B cell (primary cell): ENCODE data around the gene EIF3A. TPM values are rescaled to one million over a fixed set of nuclear protein-coding genes. Genes with fewer than 3 reads are reported as not detected.
A peak's percentile ranks its signal among the peaks of the same experiment; 100 is the strongest.

Experiments
- ATAC-seq: fragments of 200-7000 bp; cut with Tn5 transposase; one replicate; pipeline ENCODE4 v1.10.0; 2021; ENCODE audit warnings: low read depth, mild to moderate bottlenecking, moderate number of reproducible peaks, moderate library complexity
- CTCF ChIA-PET: fragments of 350-600 bp; sonication (Branson Sonifier 250); formaldehyde crosslinking; loops from one replicate; lab custom pipeline; 2021; ENCODE audit warnings: antibody characterized with exemption, inconsistent platforms; lab: Charles Lee
- POLR2A ChIA-PET: fragments of 350-600 bp; sonication (Branson Sonifier 250); formaldehyde crosslinking; loops from one replicate; lab custom pipeline; 2021; ENCODE audit warnings: antibody characterized with exemption; lab: Charles Lee
- DNase-seq: peaks from one replicate; pipeline ENCODE4 v3.0.0; 2013
- H2AFZ ChIP-seq: 2 replicates; pipeline ENCODE4 v1.6.1; 2012; ENCODE audit warnings: mild to moderate bottlenecking, low read depth, low read length; ENCODE audit not compliant: insufficient read depth, poor library complexity, severe bottlenecking
- H3K27ac ChIP-seq, 2 donors: 1 replicate in 1 of 2; 2 replicates in 1 of 2; pipeline ENCODE4 v1.5.1; 2012 to 2013; ENCODE audit warnings: low read length in 2 of 2, mild to moderate bottlenecking in 2 of 2, moderate library complexity in 1 of 2
- H3K27me3 ChIP-seq, 4 experiments: fragments of 200-600 bp in 1 of 4; sonication (generic) in 1 of 4; replicated peaks in 1 of 4; 1 replicate in 2 of 4; 2 replicates in 2 of 4; pipeline versions ENCODE4 v1.6.1 to v1.7.0; 2013 to 2016; ENCODE audit warnings: low read length in 3 of 4, mild to moderate bottlenecking in 2 of 4, mixed read lengths in 1 of 4, moderate library complexity in 1 of 4; ENCODE audit not compliant: insufficient read depth in 4 of 4, control insufficient read depth in 3 of 4; ENCODE audit errors: control extremely low read depth in 1 of 4
- H3K36me3 ChIP-seq, 2 experiments: replicated peaks in 1 of 2; 1 replicate in 1 of 2; 2 replicates in 1 of 2; pipeline versions ENCODE4 v1.6.1 to v1.7.1; 2013; ENCODE audit warnings: low read length in 1 of 2; ENCODE audit not compliant: insufficient read depth in 2 of 2, control insufficient read depth in 1 of 2; ENCODE audit errors: control extremely low read depth in 1 of 2, extremely low read depth in 1 of 2
- H3K4me1 ChIP-seq, 2 donors: fragments of 200-600 bp in 1 of 2; sonication (generic) in 1 of 2; 1 replicate in 1 of 2; 2 replicates in 1 of 2; pipeline versions ENCODE4 v1.5.1 to v1.6.1; 2013 to 2017; ENCODE audit warnings: low read length in 2 of 2; ENCODE audit not compliant: control insufficient read depth in 2 of 2, insufficient read depth in 2 of 2
- H3K4me2 ChIP-seq: replicated peaks from 2 replicates; pipeline ENCODE3; 2012; ENCODE audit warnings: mild to moderate bottlenecking, low read depth, low read length; ENCODE audit not compliant: poor library complexity, severe bottlenecking
- H3K4me3 ChIP-seq, 5 experiments: fragments of 200-600 bp in 1 of 5; sonication (generic) in 1 of 5; 1 replicate in 3 of 5; 2 replicates in 2 of 5; pipeline versions ENCODE4 v1.5.1 to v1.7.0; 2011 to 2016; ENCODE audit warnings: low read length in 4 of 5, mild to moderate bottlenecking in 4 of 5, low read depth in 2 of 5, control low read depth in 1 of 5, moderate library complexity in 1 of 5; ENCODE audit not compliant: insufficient read depth in 1 of 5; ENCODE audit errors: control extremely low read depth in 1 of 5, extremely low read depth in 1 of 5
- H3K79me2 ChIP-seq: fragments of 200-600 bp; sonication (generic); one replicate; pipeline ENCODE4 v1.6.0; 2016; ENCODE audit warnings: low read length; ENCODE audit not compliant: control insufficient read depth, insufficient read depth
- H3K9ac ChIP-seq: fragments of 200-600 bp; sonication (generic); 2 replicates; pipeline ENCODE4 v1.6.1; 2017; ENCODE audit warnings: mild to moderate bottlenecking, low read length, moderate library complexity
- H3K9me3 ChIP-seq, 3 donors: one replicate each; pipeline versions ENCODE4 v1.6.1 to v1.7.1; 2013; ENCODE audit warnings: low read length in 2 of 3; ENCODE audit not compliant: control insufficient read depth in 2 of 3, insufficient read depth in 1 of 3; ENCODE audit errors: control extremely low read depth in 1 of 3
- H4K20me1 ChIP-seq: 2 replicates; pipeline ENCODE4 v1.6.0; 2012; ENCODE audit warnings: mild to moderate bottlenecking, low read length; ENCODE audit not compliant: insufficient read depth, control insufficient read depth, poor library complexity, severe bottlenecking
- H3K27ac Mint-ChIP-seq: one replicate; pipeline ENCODE4 v1.8.0; 2021; ENCODE audit warnings: mixed read lengths
- H3K27me3 Mint-ChIP-seq: one replicate; pipeline ENCODE4 v1.8.0; 2021; ENCODE audit warnings: mixed read lengths
- H3K4me1 Mint-ChIP-seq: one replicate; pipeline ENCODE4 v1.8.0; 2021; ENCODE audit warnings: mixed read lengths
- H3K4me3 Mint-ChIP-seq: one replicate; pipeline ENCODE4 v1.8.0; 2021; ENCODE audit warnings: mixed read lengths
- H3K9me3 Mint-ChIP-seq: one replicate; pipeline ENCODE4 v1.8.0; 2022; ENCODE audit warnings: mixed read lengths; ENCODE audit not compliant: insufficient read depth
- EZH2 ChIP-seq: IDR thresholded peaks from 2 replicates; pipeline ENCODE4 v1.6.1; 2012; ENCODE audit warnings: borderline replicate concordance, low read depth, mild to moderate bottlenecking, moderate library complexity, low read length; ENCODE audit not compliant: insufficient read depth, poor library complexity, severe bottlenecking
- WGBS: methylation state at CpG from one replicate; pipeline ENCODE4 v1.1.5; 2013; ENCODE audit warnings: missing lambda C conversion rate; ENCODE audit not compliant: insufficient coverage; 5-methylcytosine and 5-hydroxymethylcytosine counted together
- intact Hi-C: fragments of 100-400 bp; cut with micrococcal nuclease; formaldehyde crosslinking; loops from one replicate; pipeline ENCODE4 v1.10.0; 2022
- polyA plus RNA-seq: library from polyadenylated mRNA; depleted of rRNA; stranded (reverse); fragments of >200 nt; gene quantifications from 2 replicates; pipeline ENCODE4 v1.2.3, GENCODE V29; 2012
- total RNA-seq, 2 donors: library from RNA; stranded (reverse); fragments of 120-200 nt in 1 of 2; gene quantifications; 1 replicate in 1 of 2; 2 replicates in 1 of 2; pipeline versions ENCODE4 v1.2.3 to v1.2.4, GENCODE V29; 2013 to 2022
- TF ChIP-seq, protein P1 (sequence below): fragments of 200-600 bp; IDR thresholded peaks from one replicate; pipeline ENCODE4 v1.8.0; 2022; ENCODE audit warnings: antibody characterized with exemption, mild to moderate bottlenecking

The EIF3A gene
- total and polyA plus RNA-seq, 2 donors (not counting 1 experiment from before 2014, with no cell fraction given) = 8.8 to 94.5 TPM

- H3K27me3 ChIP-seq = peaks cover 0 to 35% (median 8%) of the 10 kb centered on the region in 4 experiments
- peaks cover 2 to 12% of the 10 kb centered on the region in 2 experiments for H3K36me3 ChIP-seq
- TF ChIP-seq EZH2 = no peak
- TF ChIP-seq, protein P1, sequence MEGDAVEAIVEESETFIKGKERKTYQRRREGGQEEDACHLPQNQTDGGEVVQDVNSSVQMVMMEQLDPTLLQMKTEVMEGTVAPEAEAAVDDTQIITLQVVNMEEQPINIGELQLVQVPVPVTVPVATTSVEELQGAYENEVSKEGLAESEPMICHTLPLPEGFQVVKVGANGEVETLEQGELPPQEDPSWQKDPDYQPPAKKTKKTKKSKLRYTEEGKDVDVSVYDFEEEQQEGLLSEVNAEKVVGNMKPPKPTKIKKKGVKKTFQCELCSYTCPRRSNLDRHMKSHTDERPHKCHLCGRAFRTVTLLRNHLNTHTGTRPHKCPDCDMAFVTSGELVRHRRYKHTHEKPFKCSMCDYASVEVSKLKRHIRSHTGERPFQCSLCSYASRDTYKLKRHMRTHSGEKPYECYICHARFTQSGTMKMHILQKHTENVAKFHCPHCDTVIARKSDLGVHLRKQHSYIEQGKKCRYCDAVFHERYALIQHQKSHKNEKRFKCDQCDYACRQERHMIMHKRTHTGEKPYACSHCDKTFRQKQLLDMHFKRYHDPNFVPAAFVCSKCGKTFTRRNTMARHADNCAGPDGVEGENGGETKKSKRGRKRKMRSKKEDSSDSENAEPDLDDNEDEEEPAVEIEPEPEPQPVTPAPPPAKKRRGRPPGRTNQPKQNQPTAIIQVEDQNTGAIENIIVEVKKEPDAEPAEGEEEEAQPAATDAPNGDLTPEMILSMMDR = no peak
- peak within 1 kb of the TSS; percentile 53 for H2AFZ ChIP-seq
- peak within 1 kb of the TSS; percentile 37 for H3K27ac Mint-ChIP-seq
- no peaks in the 10 kb centered on the region for H3K9me3 Mint-ChIP-seq
- H3K4me3 Mint-ChIP-seq = peak within 1 kb of the TSS; percentile 83
- ChIA-PET CTCF (no interaction called here), POLR2A (no interaction called here)
- WGBS = under 1% methylated on average over 136 of the region's 136 CpGs
- peaks cover 34% of the 10 kb centered on the region for H4K20me1 ChIP-seq
- ATAC-seq (no peak), DNase-seq (no peak)
- H3K9me3 ChIP-seq = peaks cover 0 to 3% (median 0%) of the 10 kb centered on the region in 3 donors
- H3K4me1 ChIP-seq = peaks cover 21% of the 10 kb centered on the region in 2 donors
- H3K4me3 ChIP-seq = peak within 1 kb of the TSS; percentile 7 to 55 (median 43)
- no peak within 1 kb of the TSS for H3K27ac ChIP-seq
- H3K79me2 ChIP-seq = no peaks in the 10 kb centered on the region
- intact Hi-C loops = loop anchor here (1.0 kb wide), 2 partner anchors 50 to 74 kb away; partner anchors contain the start of genes DENND10 and EIF3A
- H3K9ac ChIP-seq = peak within 1 kb of the TSS; percentile 54
- peaks cover 24% of the 10 kb centered on the region for H3K4me1 Mint-ChIP-seq
- H3K4me2 ChIP-seq = peak within 1 kb of the TSS; percentile 93
- H3K27me3 Mint-ChIP-seq = peaks cover 25% of the 10 kb centered on the region
Observed at GRCh38 chr10:119029613-119030420, 50.8 kb downstream of the EIF3A start, which contains the start of gene NANOS1. TSS of gene NANOS1 (plus strand) at chr10:119029714. CDS start at chr10:119029802, 88 bp downstream.
